AG04450 (cell line): ENCODE data around the gene FBXO28. TPM values are rescaled to one million over a fixed set of nuclear protein-coding genes. Genes with fewer than 3 reads are reported as not detected.

Experiments used
- CTCF ChIA-PET: fragments of 300-600, 350-600 bp; formaldehyde crosslinking; extraction: SDS; loops from one replicate; lab custom pipeline; 2022; ENCODE audit warnings: antibody characterized with exemption, inconsistent platforms; lab: Charles Lee
- POLR2A ChIA-PET: fragments of 350-600 bp; formaldehyde crosslinking; extraction: SDS; loops from one replicate; lab custom pipeline; 2021; ENCODE audit warnings: antibody characterized with exemption, inconsistent platforms; lab: Yijun Ruan, JAX
- DNase-seq: peaks from one replicate; pipeline ENCODE4 v3.0.0-alpha.2; 2011; ENCODE audit warnings: low read depth, low spot score
- H3K27ac ChIP-seq: one replicate; pipeline ENCODE4 v1.5.1; 2012; ENCODE audit warnings: low read depth, low read length, control low read depth
- H3K27me3 ChIP-seq: one replicate; pipeline ENCODE4 v1.6.0; 2012; ENCODE audit warnings: low read length; ENCODE audit not compliant: control insufficient read depth, insufficient read depth
- H3K4me3 ChIP-seq: 2 replicates; pipeline ENCODE4 v1.5.1; 2011; ENCODE audit warnings: mild to moderate bottlenecking, low read depth, low read length, control low read depth
- H3K9me3 ChIP-seq: 2 replicates; pipeline ENCODE4 v1.5.1; 2012; ENCODE audit warnings: low read length; ENCODE audit not compliant: control insufficient read depth, insufficient read depth
- CTCF ChIP-seq: IDR thresholded peaks from 2 replicates; pipeline ENCODE4 v1.5.1; 2011; ENCODE audit warnings: low read depth, low read length, control low read depth, inconsistent platforms
- polyA plus RNA-seq: library from polyadenylated mRNA; depleted of rRNA; stranded (reverse); fragments of >200 nt; gene quantifications from 2 replicates; pipeline ENCODE4 v1.2.3, GENCODE V29; 2011

The FBXO28 gene
- polyA plus RNA-seq, 1 experiment: 27.2 TPM

- Histone ChIP-seq H3K4me3 (no peak overlapping the region), H3K9me3 (no peaks in the 10 kb centered on the region), H3K27ac (no peak overlapping the region), H3K27me3 (no peaks in the 10 kb centered on the region)
- ChIA-PET POLR2A (interaction anchor here (0.6 kb wide), 1 partner anchor 12 kb away, joined by 3 read pairs; no protein-coding TSS in a partner anchor), CTCF (interaction anchor here (1.0 to 1.4 kb wide), 3 partner anchors 9 to 12 kb away, joined by 3 to 6 read pairs (median 3); partner anchors contain the start of gene DEGS1)
- no peak for DNase-seq
- peak; percentile 44 for TF ChIP-seq CTCF
These were observed 57.0 kb downstream of the FBXO28 start for GRCh38 chr1:224170748-224171478.

- no peak overlapping the region for H3K27ac ChIP-seq
- ChIA-PET CTCF (interaction anchor here (1.4 kb wide), 1 partner anchor 13 kb away, joined by 6 read pairs; no protein-coding TSS in a partner anchor), POLR2A (no interaction called here)
- no peak overlapping the region for H3K4me3 ChIP-seq
- no peaks in the 10 kb centered on the region for H3K27me3 ChIP-seq
- DNase-seq: no peak
- no peaks in the 10 kb centered on the region for H3K9me3 ChIP-seq
- no peak for TF ChIP-seq CTCF
These were observed 58.3 kb downstream of the FBXO28 start for GRCh38 chr1:224172229-224172628.

GRCh38 chr1:224173523-224173922 lies 59.6 kb downstream of the FBXO28 start:
- Histone ChIP-seq H3K9me3 (no peaks in the 10 kb centered on the region), H3K27me3 (no peaks in the 10 kb centered on the region), H3K27ac (no peak overlapping the region), H3K4me3 (no peak overlapping the region)
- ChIA-PET POLR2A (no interaction called here), CTCF (no interaction called here)
- DNase-seq: no peak
- TF ChIP-seq CTCF: no peak

- no peak for DNase-seq
- no peak overlapping the region for H3K27ac ChIP-seq
- ChIA-PET CTCF (interaction anchor here (0.6 kb wide), 1 partner anchor 8 kb away, joined by 3 read pairs; no protein-coding TSS in a partner anchor), POLR2A (no interaction called here)
- H3K27me3 ChIP-seq: no peaks in the 10 kb centered on the region
- H3K9me3 ChIP-seq: no peaks in the 10 kb centered on the region
- no peak for TF ChIP-seq CTCF
- H3K4me3 ChIP-seq: no peak overlapping the region
These were observed 61.7 kb downstream of the FBXO28 start for GRCh38 chr1:224175617-224176016.

- ChIA-PET CTCF (no interaction called here), POLR2A (interaction anchor here (0.6 kb wide), 1 partner anchor 45 kb away, joined by 4 read pairs; no protein-coding TSS in a partner anchor)
- Histone ChIP-seq H3K9me3 (no peaks in the 10 kb centered on the region), H3K27me3 (no peaks in the 10 kb centered on the region), H3K27ac (no peak overlapping the region), H3K4me3 (no peak overlapping the region)
- TF ChIP-seq CTCF: no peak
- no peak for DNase-seq
These were observed 63.6 kb downstream of the FBXO28 start for GRCh38 chr1:224177356-224177999.
